Neuronal stem cell (in vitro differentiated cells): ENCODE measurements around the gene PGD.
"Not testable (repeated sequence)": the region's sequence is repeated elsewhere in the genome, so short reads cannot be mapped to it uniquely, and the experiment has no call there.

Source experiments
- DNase-seq: peaks from one replicate; pipeline ENCODE4 v3.0.0-alpha.2; 2013; ENCODE audit warnings: low spot score
- H2AFZ ChIP-seq: one replicate; pipeline ENCODE4 v1.6.1; 2013; ENCODE audit warnings: mild to moderate bottlenecking, low read length, inconsistent platforms
- H2AK5ac ChIP-seq: 2 replicates; pipeline ENCODE4 v1.6.1; 2013; ENCODE audit warnings: low read depth, mild to moderate bottlenecking, inconsistent platforms, low read length, moderate library complexity, mixed read lengths
- H2BK120ac ChIP-seq: 2 replicates; pipeline ENCODE4 v1.6.1; 2013; ENCODE audit warnings: low read depth, mild to moderate bottlenecking, inconsistent platforms, low read length, moderate library complexity, mixed read lengths
- H2BK12ac ChIP-seq: one replicate; pipeline ENCODE4 v1.6.1; 2013; ENCODE audit warnings: low read length, inconsistent platforms
- H2BK15ac ChIP-seq: 2 replicates; pipeline ENCODE4 v1.6.1; 2013; ENCODE audit warnings: mild to moderate bottlenecking, low read length, inconsistent platforms, mixed read lengths
- H2BK5ac ChIP-seq: one replicate; pipeline ENCODE4 v1.6.1; 2013; ENCODE audit warnings: inconsistent platforms, mild to moderate bottlenecking, low read length, moderate library complexity
- H3K14ac ChIP-seq: one replicate; pipeline ENCODE4 v1.6.1; 2013; ENCODE audit warnings: low read length, inconsistent platforms
- H3K18ac ChIP-seq: 2 replicates; pipeline ENCODE4 v1.6.1; 2013; ENCODE audit warnings: low read length, inconsistent platforms
- H3K23ac ChIP-seq: 2 replicates; pipeline ENCODE4 v1.6.1; 2013; ENCODE audit warnings: low read depth, mild to moderate bottlenecking, mixed read lengths, low read length, inconsistent platforms; ENCODE audit not compliant: poor library complexity
- H3K27ac ChIP-seq: replicated peaks from 3 replicates; pipeline ENCODE4 v1.5.1; 2013; ENCODE audit warnings: low read length, inconsistent platforms
- H3K27me3 ChIP-seq, 3 experiments: 2 replicates each; pipeline ENCODE4 v1.6.1; 2013; ENCODE audit warnings: low read length in 3 of 3, mild to moderate bottlenecking in 2 of 3, inconsistent platforms in 1 of 3, low read depth in 1 of 3, mixed read lengths in 1 of 3, moderate library complexity in 1 of 3; ENCODE audit not compliant: control insufficient read depth in 3 of 3, insufficient read depth in 3 of 3
- H3K36me3 ChIP-seq, 2 donors: replicated peaks in 1 of 2; 2 replicates each; pipeline ENCODE4 v1.6.1; 2013; ENCODE audit warnings: low read length in 2 of 2; ENCODE audit not compliant: control insufficient read depth in 2 of 2, insufficient read depth in 2 of 2
- H3K4ac ChIP-seq: 2 replicates; pipeline ENCODE4 v1.6.1; 2013; ENCODE audit warnings: inconsistent platforms, mild to moderate bottlenecking, low read length, moderate library complexity
- H3K4me1 ChIP-seq, 2 donors: 1 replicate in 1 of 2; 2 replicates in 1 of 2; pipeline ENCODE4 v1.6.1; 2013; ENCODE audit warnings: low read length in 2 of 2, low read depth in 1 of 2; ENCODE audit not compliant: control insufficient read depth in 2 of 2, insufficient read depth in 1 of 2
- H3K4me2 ChIP-seq: one replicate; pipeline ENCODE4 v1.6.1; 2013; ENCODE audit warnings: mild to moderate bottlenecking, low read length, inconsistent platforms; ENCODE audit not compliant: insufficient read depth, poor library complexity, severe bottlenecking
- H3K4me3 ChIP-seq, 2 donors: 2 replicates each; pipeline ENCODE4 v1.5.1; 2013; ENCODE audit warnings: low read length in 2 of 2, mild to moderate bottlenecking in 2 of 2, inconsistent platforms in 1 of 2, moderate library complexity in 1 of 2
- H3K79me1 ChIP-seq: one replicate; pipeline ENCODE4 v1.6.1; 2013; ENCODE audit warnings: low read depth, mild to moderate bottlenecking, inconsistent platforms, low read length, moderate library complexity
- H3K9ac ChIP-seq: one replicate; pipeline ENCODE4 v1.6.1; 2013; ENCODE audit warnings: mild to moderate bottlenecking, low read depth, low read length, inconsistent platforms; ENCODE audit not compliant: poor library complexity
- H3K9me3 ChIP-seq, 2 donors: replicated peaks in 1 of 2; 2 replicates each; pipeline versions ENCODE3 to v1.6.1; 2013; ENCODE audit warnings: low read length in 2 of 2, mild to moderate bottlenecking in 2 of 2, inconsistent platforms in 1 of 2, low read depth in 1 of 2, mixed read lengths in 1 of 2, moderate library complexity in 1 of 2; ENCODE audit not compliant: control insufficient read depth in 2 of 2, insufficient read depth in 1 of 2
- H4K8ac ChIP-seq: one replicate; pipeline ENCODE4 v1.6.1; 2013; ENCODE audit warnings: low read depth, mild to moderate bottlenecking, inconsistent platforms, low read length, moderate library complexity
- H4K91ac ChIP-seq: one replicate; pipeline ENCODE4 v1.6.1; 2013; ENCODE audit warnings: low read length, low read depth, mild to moderate bottlenecking, inconsistent platforms; ENCODE audit not compliant: poor library complexity
- WGBS, 2 donors: extraction: QIAGEN DNeasy Blood & Tissue Kit; methylation state at CpG; one replicate each; pipeline ENCODE4 v1.1.7; 2013; ENCODE audit warnings: missing lambda C conversion rate in 2 of 2, mixed read lengths in 1 of 2; ENCODE audit not compliant: insufficient read length in 2 of 2, insufficient replicate concordance in 1 of 2; ENCODE audit errors: extremely low coverage in 2 of 2; 5-methylcytosine and 5-hydroxymethylcytosine counted together

The PGD gene

GRCh38 chr1:10407201-10407600 lies 8.3 kb downstream of the PGD start:
- no peak overlapping the region for H3K14ac ChIP-seq
- no peaks in the 10 kb centered on the region for H3K4me1 ChIP-seq
- no peak overlapping the region for H3K23ac ChIP-seq
- no peaks in the 10 kb centered on the region for H3K9me3 ChIP-seq
- H3K27me3 ChIP-seq = no peaks in the 10 kb centered on the region
- no peak overlapping the region for H3K27ac ChIP-seq
- H3K4me3 ChIP-seq = no peak overlapping the region
- no peak overlapping the region for H4K91ac ChIP-seq
- no peak overlapping the region for H2AK5ac ChIP-seq
- no peak overlapping the region for H4K8ac ChIP-seq
- no peak overlapping the region for H3K18ac ChIP-seq
- no peak overlapping the region for H2BK5ac ChIP-seq
- peaks cover 71 to 99% of the 10 kb centered on the region in 2 donors for H3K36me3 ChIP-seq
- no peak overlapping the region for H2BK12ac ChIP-seq
- no peak overlapping the region for H2BK120ac ChIP-seq
- WGBS, 2 donors = no CpG with 5 or more reads among the region's 2 CpGs
- no peak overlapping the region for H3K9ac ChIP-seq
- peaks cover 2% of the 10 kb centered on the region for H3K79me1 ChIP-seq
- H2AFZ ChIP-seq = no peak overlapping the region
- no peak overlapping the region for H2BK15ac ChIP-seq
- no peak for DNase-seq
- H3K4ac ChIP-seq = no peak overlapping the region
- no peak overlapping the region for H3K4me2 ChIP-seq

DNA sequence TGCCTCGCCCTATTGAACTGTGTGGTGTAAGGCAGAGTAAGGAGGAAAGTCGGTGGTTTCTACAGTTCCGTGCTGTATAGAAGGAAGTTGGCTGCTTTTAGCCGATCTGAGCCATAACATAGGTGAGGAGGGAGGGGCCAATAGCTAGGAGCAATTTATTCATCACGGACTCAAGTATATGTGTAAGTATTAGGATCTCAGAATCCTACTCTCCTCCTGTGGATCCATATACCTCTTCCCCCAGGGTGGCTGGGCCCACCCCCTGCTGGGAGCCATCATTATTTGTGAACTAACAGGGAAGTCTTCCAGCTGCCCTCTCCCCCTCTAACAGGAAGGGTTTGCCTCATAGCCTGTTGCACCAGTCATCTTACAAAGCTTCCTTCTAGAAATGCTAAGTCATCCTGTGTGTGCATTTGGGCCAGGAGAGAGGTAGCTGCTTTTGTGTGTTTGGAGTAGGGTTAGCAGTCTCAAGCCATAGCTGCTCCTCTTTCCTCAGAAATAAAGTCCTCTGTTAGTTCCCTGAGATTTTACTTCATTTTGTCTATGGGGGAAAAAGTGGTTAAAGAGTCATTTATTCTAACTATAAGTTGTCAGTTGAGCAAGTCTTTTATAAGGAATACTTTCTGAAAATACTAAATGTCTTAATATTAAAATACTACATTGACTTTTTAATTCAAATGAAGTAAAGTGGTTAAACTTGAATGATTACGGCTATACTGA lies 16.5 kb downstream of the PGD start:
- no peaks in the 10 kb centered on the region for H3K27me3 ChIP-seq
- peaks cover 59 to 98% of the 10 kb centered on the region in 2 donors for H3K36me3 ChIP-seq
- H2BK15ac ChIP-seq = no peak overlapping the region
- H2BK12ac ChIP-seq = no peak overlapping the region
- no peaks in the 10 kb centered on the region for H3K9me3 ChIP-seq
- no peak overlapping the region for H3K27ac ChIP-seq
- no peak for DNase-seq
- no peak overlapping the region for H2AFZ ChIP-seq
- H3K14ac ChIP-seq = no peak overlapping the region
- no peak overlapping the region for H3K18ac ChIP-seq
- H3K4me1 ChIP-seq = no peaks in the 10 kb centered on the region
- H4K8ac ChIP-seq = no peak overlapping the region
- H4K91ac ChIP-seq = no peak overlapping the region
- no peak overlapping the region for H3K4me2 ChIP-seq
- no peak overlapping the region for H2AK5ac ChIP-seq
- peaks cover under 1% of the 10 kb centered on the region for H3K79me1 ChIP-seq
- WGBS, 2 donors = no CpG with 5 or more reads among the region's 6 CpGs
- H3K23ac ChIP-seq = no peak overlapping the region
- H3K9ac ChIP-seq = no peak overlapping the region
- no peak overlapping the region for H2BK120ac ChIP-seq
- no peak overlapping the region for H2BK5ac ChIP-seq
- no peak overlapping the region for H3K4ac ChIP-seq
- no peak overlapping the region for H3K4me3 ChIP-seq

GRCh38 chr1:10415967-10416366 lies 17.1 kb downstream of the PGD start:
- not testable (repeated sequence) for H4K91ac ChIP-seq

DNA sequence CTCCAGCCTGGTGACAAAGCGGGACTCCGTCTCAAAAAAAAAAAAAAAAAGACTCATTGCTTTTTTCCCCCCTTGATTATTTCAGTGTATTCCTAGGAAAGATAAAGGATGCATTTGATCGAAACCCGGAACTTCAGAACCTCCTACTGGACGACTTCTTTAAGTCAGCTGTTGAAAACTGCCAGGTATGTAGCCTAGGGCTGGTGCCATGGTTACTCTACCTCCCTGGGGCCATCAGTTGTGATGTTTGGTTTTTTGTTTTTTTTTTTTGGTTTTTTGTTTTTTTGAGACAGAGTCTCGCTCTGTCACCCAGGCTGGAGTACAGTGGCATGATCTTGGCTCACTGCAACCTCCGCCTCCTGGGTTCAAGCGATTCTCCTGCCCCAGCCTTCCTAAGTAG lies 19.9 kb downstream of the PGD start:
- not testable (repeated sequence) for H3K4me1 ChIP-seq, H3K4ac ChIP-seq, H2BK120ac ChIP-seq, H3K4me3 ChIP-seq, H3K27me3 ChIP-seq, H3K79me1 ChIP-seq, H2BK5ac ChIP-seq, H4K91ac ChIP-seq, DNase-seq, H2BK15ac ChIP-seq, H2BK12ac ChIP-seq, H2AK5ac ChIP-seq, H4K8ac ChIP-seq, H3K9ac ChIP-seq, H3K4me2 ChIP-seq, H3K14ac ChIP-seq, H3K9me3 ChIP-seq, H3K23ac ChIP-seq, H3K18ac ChIP-seq, H2AFZ ChIP-seq, H3K27ac ChIP-seq
- WGBS, 2 donors = no CpG with 5 or more reads among the region's 8 CpGs
- H3K36me3 ChIP-seq = peaks cover 50 to 93% of the 10 kb centered on the region in 2 donors

More at GRCh38 chr1:10415967-10416366, 17.1 kb downstream of the PGD start:
- not testable (repeated sequence) for H2AFZ ChIP-seq, H3K18ac ChIP-seq, H2AK5ac ChIP-seq, H2BK5ac ChIP-seq, H2BK12ac ChIP-seq, H3K4ac ChIP-seq, H3K27ac ChIP-seq, H3K23ac ChIP-seq, H3K79me1 ChIP-seq, H2BK120ac ChIP-seq, H2BK15ac ChIP-seq, H3K9me3 ChIP-seq, DNase-seq, H3K4me3 ChIP-seq, H3K4me2 ChIP-seq, H3K9ac ChIP-seq, H3K14ac ChIP-seq, H3K27me3 ChIP-seq, H3K4me1 ChIP-seq, H4K8ac ChIP-seq
- peaks cover 59 to 97% of the 10 kb centered on the region in 2 donors for H3K36me3 ChIP-seq
- no CpG with 5 or more reads among the region's 1 CpG for WGBS, 2 donors
